HG02588 (cell line): Measurements from ENCODE around the gene TSPAN16.
A peak's percentile ranks its signal among the peaks of the same experiment; 100 is the strongest.

Source experiments
- ATAC-seq: cut with Tn5 transposase; IDR thresholded peaks from one replicate; pipeline ENCODE4 v1.9.1; 2021; ENCODE audit warnings: mild to moderate bottlenecking, moderate library complexity; ENCODE audit not compliant: unreplicated experiment

Gene TSPAN16

GRCh38 chr19:11268783-11269267 is 27.1 kb upstream of the TSPAN16 start:
- ATAC-seq = no peak

- no peak for ATAC-seq
Observed at GRCh38 chr19:11269408-11269807, 26.6 kb upstream of the TSPAN16 start.

GRCh38 chr19:11273296-11273695 is 22.7 kb upstream of the TSPAN16 start:
- no peak for ATAC-seq

- no peak for ATAC-seq
Observed at GRCh38 chr19:11273989-11274388, 22.0 kb upstream of the TSPAN16 start.

- ATAC-seq = no peak
Observed at GRCh38 chr19:11274533-11275086, 21.4 kb upstream of the TSPAN16 start.

GRCh38 chr19:11278670-11279069 is 17.3 kb upstream of the TSPAN16 start:
- ATAC-seq = no peak

GRCh38 chr19:11279505-11280236 is 16.3 kb upstream of the TSPAN16 start:
- no peak for ATAC-seq

GRCh38 chr19:11281356-11282049 is 14.5 kb upstream of the TSPAN16 start:
- ATAC-seq = no peak

- no peak for ATAC-seq
Observed at GRCh38 chr19:11284515-11284914, 11.4 kb upstream of the TSPAN16 start.

GRCh38 chr19:11286312-11286974 is 9.5 kb upstream of the TSPAN16 start:
- no peak for ATAC-seq

GRCh38 chr19:11288349-11288748 is 7.6 kb upstream of the TSPAN16 start:
- no peak for ATAC-seq

GRCh38 chr19:11290256-11290655 is 5.7 kb upstream of the TSPAN16 start:
- no peak for ATAC-seq

GRCh38 chr19:11291415-11291814 is 4.5 kb upstream of the TSPAN16 start:
- no peak for ATAC-seq

GRCh38 chr19:11291991-11292390 is 4.0 kb upstream of the TSPAN16 start:
- no peak for ATAC-seq

- peak; percentile 42 for ATAC-seq
Observed at GRCh38 chr19:11293433-11294389, 2.2 kb upstream of the TSPAN16 start.

- ATAC-seq = no peak
Observed at GRCh38 chr19:11295180-11295579, 780 bp upstream of the TSPAN16 start.

GRCh38 chr19:11296264-11296663 is 304 bp downstream of the TSPAN16 start:
- ATAC-seq = no peak

GRCh38 chr19:11299946-11300810 is 4.2 kb downstream of the TSPAN16 start:
- ATAC-seq = no peak

GRCh38 chr19:11300811-11301120 is 4.8 kb downstream of the TSPAN16 start:
- no peak for ATAC-seq

GRCh38 chr19:11304936-11305335 is 9.0 kb downstream of the TSPAN16 start:
- ATAC-seq = no peak
